HepG2 (cell line): Measurements from ENCODE around the gene SDK1. TPM values are rescaled to one million over a fixed set of nuclear protein-coding genes. Genes with fewer than 3 reads are reported as not detected.

ENCODE experiments used
- ATAC-seq: fragments of 200-7000 bp; cut with Tn5 transposase; 3 replicates; pipeline ENCODE4 v1.9.1; 2020; ENCODE audit warnings: mild to moderate bottlenecking, moderate library complexity
- BruUV-seq: library from RNA; stranded (reverse); fragments of 400-500 nt; replicated peaks from 2 replicates; lab custom pipeline; 2021; lab: Mats Ljungman, UMichigan
- CTCF ChIA-PET: fragments of 300-600 bp; formaldehyde crosslinking; extraction: SDS; loops from one replicate; lab custom pipeline; 2021; ENCODE audit warnings: low total read pairs, inconsistent platforms, low intra/inter-chr PET ratio; lab: Yijun Ruan, JAX
- POLR2A ChIA-PET: fragments of 350-600 bp; sonication (Branson Sonifier 250); formaldehyde crosslinking; loops from one replicate; lab custom pipeline; 2020; ENCODE audit warnings: antibody characterized with exemption, inconsistent platforms; lab: Yijun Ruan, JAX
- DNase-seq: peaks from one replicate; pipeline ENCODE4 v3.0.0-alpha.2; 2015; ENCODE audit warnings: low spot score
- FAIRE-seq: peaks from 3 replicates; lab custom pipeline; 2011; peaks lifted over from hg19 to GRCh38; lab: Jason Lieb, UNC
- H2AFZ ChIP-seq: one replicate; pipeline ENCODE4 v1.6.1; 2011; ENCODE audit warnings: low read length, inconsistent platforms
- H3K27ac ChIP-seq: fragments of 300-600 bp; 3 replicates; pipeline ENCODE4 v1.8.0; 2011; ENCODE audit warnings: mixed run types, mild to moderate bottlenecking, mixed read lengths, low read length, inconsistent platforms; ENCODE audit not compliant: insufficient read depth; ENCODE audit errors: extremely low read length
- H3K27me3 ChIP-seq, 2 experiments: fragments of 200-600 bp in 1 of 2; 2 replicates in 1 of 2; 3 replicates in 1 of 2; pipeline versions ENCODE4 v1.6.0 to v1.8.0; 2011; ENCODE audit warnings: low read length in 2 of 2, mild to moderate bottlenecking in 2 of 2, moderate library complexity in 2 of 2, inconsistent platforms in 1 of 2; ENCODE audit not compliant: insufficient read depth in 2 of 2, control insufficient read depth in 1 of 2
- H3K36me3 ChIP-seq, 2 experiments: fragments of 200-600 bp in 1 of 2; replicated peaks in 1 of 2; 2 replicates in 1 of 2; 3 replicates in 1 of 2; pipeline versions ENCODE4 v1.5.1 to v1.8.0; 2011; ENCODE audit warnings: low read length in 2 of 2, inconsistent platforms in 1 of 2; ENCODE audit not compliant: insufficient read depth in 2 of 2, control insufficient read depth in 1 of 2
- H3K4me1 ChIP-seq: 2 replicates; pipeline ENCODE4 v1.5.1; 2012; ENCODE audit warnings: low read length, inconsistent platforms; ENCODE audit not compliant: insufficient read depth
- H3K4me2 ChIP-seq: 2 replicates; pipeline ENCODE4 v1.6.0; 2011; ENCODE audit warnings: low read depth, low read length, inconsistent platforms
- H3K4me3 ChIP-seq, 3 experiments: fragments of 200-600 bp in 1 of 3; sonication (generic), shearing (Covaris generic) in 1 of 3; replicated peaks in 1 of 3; 2 replicates each; pipeline ENCODE4 v1.5.1; 2011 to 2016; ENCODE audit warnings: low read length in 3 of 3, inconsistent platforms in 2 of 3, low read depth in 2 of 3, mild to moderate bottlenecking in 2 of 3, control low read depth in 1 of 3, mixed read lengths in 1 of 3; ENCODE audit not compliant: insufficient read depth in 1 of 3
- H3K79me2 ChIP-seq: one replicate; pipeline ENCODE4 v1.6.1; 2011; ENCODE audit warnings: low read length, inconsistent platforms; ENCODE audit not compliant: insufficient read depth
- H3K9ac ChIP-seq: 2 replicates; pipeline ENCODE4 v1.6.0; 2011; ENCODE audit warnings: mild to moderate bottlenecking, low read depth, low read length, inconsistent platforms; ENCODE audit not compliant: insufficient read depth
- H3K9me3 ChIP-seq: 2 replicates; pipeline ENCODE4 v1.5.1; 2012; ENCODE audit warnings: mild to moderate bottlenecking, low read length
- H4K20me1 ChIP-seq: 2 replicates; pipeline ENCODE4 v1.6.0; 2011; ENCODE audit warnings: inconsistent platforms, mild to moderate bottlenecking, low read length, moderate library complexity; ENCODE audit not compliant: insufficient read depth
- DMTF1 ChIP-seq: sonication (generic); formaldehyde crosslinking; IDR thresholded peaks from 2 replicates; pipeline ENCODE4 v1.4.0; 2020; ENCODE audit warnings: mild to moderate bottlenecking, missing genetic modification reagents
- MED1 ChIP-seq: sonication (generic); formaldehyde crosslinking; IDR thresholded peaks from 2 replicates; pipeline ENCODE4 v1.4.0; 2020; ENCODE audit warnings: missing genetic modification reagents
- PPARG ChIP-seq: conservative IDR thresholded peaks from 2 replicates; pipeline ENCODE4 v1.6.1; 2016; ENCODE audit warnings: missing biosample characterization, missing genetic modification reagents
- SMAD1 ChIP-seq: sonication (generic); formaldehyde crosslinking; IDR thresholded peaks from 2 replicates; pipeline ENCODE4 v1.4.0; 2020; ENCODE audit warnings: missing genetic modification reagents, low read depth, mild to moderate bottlenecking, borderline replicate concordance
- TSC22D2 ChIP-seq: sonication (generic); formaldehyde crosslinking; IDR thresholded peaks from 2 replicates; pipeline ENCODE4 v1.5.1; 2020; ENCODE audit warnings: missing genetic modification reagents, mild to moderate bottlenecking, borderline replicate concordance
- ZNF282 ChIP-seq: fragments of 450-650 bp; IDR thresholded peaks from 2 replicates; pipeline ENCODE4 v1.6.1; 2018; ENCODE audit not compliant: partially characterized antibody
- ZNF570 ChIP-seq: sonication (generic); formaldehyde crosslinking; IDR thresholded peaks from 2 replicates; pipeline ENCODE4 v1.4.0; 2020; ENCODE audit warnings: mild to moderate bottlenecking, missing genetic modification reagents, borderline replicate concordance
- WGBS: methylation state at CpG from one replicate; pipeline ENCODE4 v1.1.6; 2017; ENCODE audit warnings: low lambda C conversion rate; 5-methylcytosine and 5-hydroxymethylcytosine counted together
- in situ Hi-C: cut with HindIII; loops from 2 replicates; pipeline ENCODE4 v1.10.0; 2017; ENCODE audit warnings: low pct_unique_long_range_greater_than_20kb; ENCODE audit not compliant: extremely low pct_ligation_motif_present
- intact Hi-C: fragments of 100-400 bp; cut with micrococcal nuclease; formaldehyde crosslinking; loops from one replicate; pipeline ENCODE4 v1.10.0; 2022; ENCODE audit not compliant: unreplicated experiment
- polyA plus RNA-seq, 8 experiments: library from polyadenylated mRNA; depleted of rRNA in 3 of 8; stranded (reverse) in 7 of 8; unstranded in 1 of 8; fragments of >200 nt; fragmentation: Illumina TruSeq in 4 of 8; extraction: Trizol in 4 of 8; gene quantifications; 2 replicates each; pipeline versions ENCODE4 v1.2.1 to v1.2.3, GENCODE V29; 2011 to 2016; ENCODE audit warnings: low read depth in 4 of 8, missing spikeins in 1 of 8, mixed read lengths in 1 of 8; ENCODE audit not compliant: insufficient read depth in 1 of 8
- total RNA-seq, 5 experiments: library from RNA; depleted of rRNA; stranded (reverse); fragments of >200 nt; fragmentation: Illumina TruSeq; extraction: Trizol; gene quantifications; 2 replicates each; pipeline ENCODE4 v1.2.3, GENCODE V29; 2016; ENCODE audit warnings: low read depth in 1 of 5
- TF ChIP-seq, protein P1 (sequence below): sonication (generic); formaldehyde crosslinking; IDR thresholded peaks from 2 replicates; pipeline ENCODE4 v1.4.0; 2020; ENCODE audit warnings: missing genetic modification reagents
- TF ChIP-seq, protein P2 (sequence below): sonication (generic); formaldehyde crosslinking; IDR thresholded peaks from 2 replicates; pipeline ENCODE4 v1.4.0; 2020; ENCODE audit warnings: missing genetic modification reagents, borderline replicate concordance

SDK1 gene
- total and polyA plus RNA-seq, 2 of the 13 experiments (the other 11 are each of a cell fraction or from before 2014, with no cell fraction given), result 0.35 to 2.4 TPM

DNA sequence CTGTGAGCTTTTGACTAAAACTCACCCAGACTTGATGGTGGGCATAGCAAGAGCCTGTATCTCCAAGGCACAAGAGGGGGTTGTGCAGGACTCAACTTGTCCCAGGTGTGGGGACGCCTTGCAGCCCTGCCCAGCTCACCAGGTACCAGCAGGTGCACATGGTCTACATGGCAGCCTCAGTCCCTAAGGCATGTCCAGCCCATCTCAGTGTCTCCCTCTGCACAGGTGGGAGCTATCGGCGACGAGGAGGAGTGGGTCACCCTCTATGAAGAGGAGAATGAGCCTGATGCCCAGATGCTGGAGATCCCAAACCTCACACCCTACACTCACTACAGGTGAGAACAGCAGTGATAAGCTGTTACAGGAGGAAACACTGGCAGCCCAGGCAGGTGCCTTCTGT lies 809.4 kb downstream of the SDK1 start (continued):
- no peak for TF ChIP-seq DMTF1 (CRISPR knock-in tag)

DNA sequence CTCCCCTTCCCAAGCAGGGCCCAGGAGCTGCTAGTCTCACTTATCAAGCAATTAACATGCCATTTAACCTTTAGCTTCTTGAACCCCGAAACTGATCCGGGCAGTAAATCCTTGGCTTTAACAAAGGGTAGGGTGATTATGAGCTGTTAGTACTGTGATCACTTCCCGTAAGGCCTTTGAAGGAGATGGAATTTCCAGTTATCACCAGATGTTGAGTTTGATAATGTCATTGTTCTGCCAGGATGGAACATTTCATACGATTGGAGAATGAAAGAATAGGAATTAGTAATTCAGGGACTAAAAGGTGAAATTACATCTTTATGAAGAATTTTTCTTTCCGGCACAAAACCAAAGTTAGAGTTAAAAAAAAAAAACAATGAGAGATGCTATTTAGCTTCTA lies 810.1 kb downstream of the SDK1 start:
- no peak overlapping the region for H3K9ac ChIP-seq
- ATAC-seq, result no peak
- H3K9me3 ChIP-seq, result no peaks in the 10 kb centered on the region
- FAIRE-seq, result no peak
- no peaks in the 10 kb centered on the region for H3K27me3 ChIP-seq
- H3K4me3 ChIP-seq, result no peak overlapping the region
- no peak overlapping the region for H2AFZ ChIP-seq
- no peaks in the 10 kb centered on the region; a peak in 1 of 5 replicates for H3K36me3 ChIP-seq
- no peaks in the 10 kb centered on the region for H4K20me1 ChIP-seq
- TF ChIP-seq SMAD1 (CRISPR knock-in tag) (no peak), PPARG (CRISPR knock-in tag) (no peak), TSC22D2 (CRISPR knock-in tag) (no peak), ZNF282 (no peak), ZNF570 (CRISPR knock-in tag) (no peak), MED1 (CRISPR knock-in tag) (no peak)
- TF ChIP-seq, protein P1, sequence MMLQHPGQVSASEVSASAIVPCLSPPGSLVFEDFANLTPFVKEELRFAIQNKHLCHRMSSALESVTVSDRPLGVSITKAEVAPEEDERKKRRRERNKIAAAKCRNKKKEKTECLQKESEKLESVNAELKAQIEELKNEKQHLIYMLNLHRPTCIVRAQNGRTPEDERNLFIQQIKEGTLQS (CRISPR knock-in tag), result no peak
- TF ChIP-seq, protein P2, sequence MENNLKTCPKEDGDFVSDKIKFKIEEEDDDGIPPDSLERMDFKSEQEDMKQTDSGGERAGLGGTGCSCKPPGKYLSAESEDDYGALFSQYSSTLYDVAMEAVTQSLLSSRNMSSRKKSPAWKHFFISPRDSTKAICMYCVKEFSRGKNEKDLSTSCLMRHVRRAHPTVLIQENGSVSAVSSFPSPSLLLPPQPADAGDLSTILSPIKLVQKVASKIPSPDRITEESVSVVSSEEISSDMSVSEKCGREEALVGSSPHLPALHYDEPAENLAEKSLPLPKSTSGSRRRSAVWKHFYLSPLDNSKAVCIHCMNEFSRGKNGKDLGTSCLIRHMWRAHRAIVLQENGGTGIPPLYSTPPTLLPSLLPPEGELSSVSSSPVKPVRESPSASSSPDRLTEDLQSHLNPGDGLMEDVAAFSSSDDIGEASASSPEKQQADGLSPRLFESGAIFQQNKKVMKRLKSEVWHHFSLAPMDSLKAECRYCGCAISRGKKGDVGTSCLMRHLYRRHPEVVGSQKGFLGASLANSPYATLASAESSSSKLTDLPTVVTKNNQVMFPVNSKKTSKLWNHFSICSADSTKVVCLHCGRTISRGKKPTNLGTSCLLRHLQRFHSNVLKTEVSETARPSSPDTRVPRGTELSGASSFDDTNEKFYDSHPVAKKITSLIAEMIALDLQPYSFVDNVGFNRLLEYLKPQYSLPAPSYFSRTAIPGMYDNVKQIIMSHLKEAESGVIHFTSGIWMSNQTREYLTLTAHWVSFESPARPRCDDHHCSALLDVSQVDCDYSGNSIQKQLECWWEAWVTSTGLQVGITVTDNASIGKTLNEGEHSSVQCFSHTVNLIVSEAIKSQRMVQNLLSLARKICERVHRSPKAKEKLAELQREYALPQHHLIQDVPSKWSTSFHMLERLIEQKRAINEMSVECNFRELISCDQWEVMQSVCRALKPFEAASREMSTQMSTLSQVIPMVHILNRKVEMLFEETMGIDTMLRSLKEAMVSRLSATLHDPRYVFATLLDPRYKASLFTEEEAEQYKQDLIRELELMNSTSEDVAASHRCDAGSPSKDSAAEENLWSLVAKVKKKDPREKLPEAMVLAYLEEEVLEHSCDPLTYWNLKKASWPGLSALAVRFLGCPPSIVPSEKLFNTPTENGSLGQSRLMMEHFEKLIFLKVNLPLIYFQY (CRISPR knock-in tag), result no peak
- ChIA-PET POLR2A (no interaction called here), CTCF (no interaction called here)
- in situ Hi-C loops, result no loop called here
- intact Hi-C loops, result no loop called here
- BruUV-seq, result no TSS peak
- DNase-seq, result no peak
- 87% methylated on average over 5 of the region's 5 CpGs for WGBS
- H3K79me2 ChIP-seq, result no peaks in the 10 kb centered on the region
- no peak overlapping the region for H3K4me2 ChIP-seq
- H3K4me1 ChIP-seq, result no peaks in the 10 kb centered on the region
- H3K27ac ChIP-seq, result no peak overlapping the region
